Caco-2 (cell line): ENCODE results near the gene CDK18. TPM values are rescaled to one million over a fixed set of nuclear protein-coding genes. Genes with fewer than 3 reads are reported as not detected.
A peak's percentile ranks its signal among the peaks of the same experiment; 100 is the strongest.

Experiments
- BruUV-seq: library from RNA; stranded (reverse); fragments of 400-500 nt; replicated peaks from 2 replicates; lab custom pipeline; 2021; lab: Mats Ljungman, UMichigan
- CTCF ChIA-PET: fragments of 300-600 bp; sonication (Branson Sonifier 250); formaldehyde crosslinking; loops from one replicate; lab custom pipeline; 2022; ENCODE audit warnings: antibody characterized with exemption; lab: Charles Lee
- POLR2A ChIA-PET: fragments of 300-600 bp; sonication (Branson Sonifier 250); formaldehyde crosslinking; loops from one replicate; lab custom pipeline; 2022; ENCODE audit warnings: antibody characterized with exemption; lab: Charles Lee
- DNase-seq, 2 experiments: peaks; one replicate each; pipeline versions ENCODE4 v3.0.0 to v3.0.0-alpha.2; 2020 to 2022
- H3K27me3 ChIP-seq: replicated peaks from 2 replicates; pipeline ENCODE4 v1.6.0; 2011; ENCODE audit warnings: low read length; ENCODE audit not compliant: control insufficient read depth, insufficient read depth
- H3K36me3 ChIP-seq: 2 replicates; pipeline ENCODE4 v1.5.1; 2011; ENCODE audit warnings: low read length; ENCODE audit not compliant: control insufficient read depth, insufficient read depth
- H3K4me1 ChIP-seq: fragments of 250-450 bp; sonication (Bioruptor Pico); 2 replicates; pipeline ENCODE4 v1.5.1; 2020; ENCODE audit warnings: mild to moderate bottlenecking
- H3K4me3 ChIP-seq: 2 replicates; pipeline ENCODE4 v1.5.1; 2011; ENCODE audit warnings: low read depth, mild to moderate bottlenecking, control low read depth, low read length
- H3K9me3 ChIP-seq: fragments of 250-450 bp; sonication (Bioruptor Pico); 2 replicates; pipeline ENCODE4 v1.5.1; 2020; ENCODE audit warnings: mild to moderate bottlenecking, moderate library complexity
- H3K27ac Mint-ChIP-seq: one replicate; pipeline ENCODE4 v1.8.0; 2022; ENCODE audit warnings: mixed read lengths; ENCODE audit not compliant: unreplicated experiment
- H3K27me3 Mint-ChIP-seq: one replicate; pipeline ENCODE4 v1.8.0; 2022; ENCODE audit warnings: mixed read lengths; ENCODE audit not compliant: insufficient read depth, unreplicated experiment
- H3K36me3 Mint-ChIP-seq: one replicate; pipeline ENCODE4 v1.8.0; 2022; ENCODE audit warnings: mild to moderate bottlenecking, mixed read lengths; ENCODE audit not compliant: insufficient read depth, unreplicated experiment
- H3K4me1 Mint-ChIP-seq: one replicate; pipeline ENCODE4 v1.8.0; 2022; ENCODE audit warnings: low read depth, mixed read lengths; ENCODE audit not compliant: unreplicated experiment
- H3K4me3 Mint-ChIP-seq: one replicate; pipeline ENCODE4 v1.8.0; 2022; ENCODE audit warnings: mild to moderate bottlenecking, moderate library complexity, mixed read lengths; ENCODE audit not compliant: unreplicated experiment
- H3K9me3 Mint-ChIP-seq: one replicate; pipeline ENCODE4 v1.8.0; 2022; ENCODE audit warnings: mixed read lengths; ENCODE audit not compliant: unreplicated experiment
- CTCF ChIP-seq, 2 experiments: fragments of 200-600 bp in 1 of 2; IDR thresholded peaks; 1 replicate in 1 of 2; 2 replicates in 1 of 2; pipeline versions ENCODE4 v1.5.1 to v1.8.0; 2011 to 2022; ENCODE audit warnings: antibody characterized with exemption in 1 of 2, control low read depth in 1 of 2, inconsistent platforms in 1 of 2, low read depth in 1 of 2, low read length in 1 of 2, mild to moderate bottlenecking in 1 of 2, moderate library complexity in 1 of 2; ENCODE audit not compliant: insufficient read depth in 1 of 2, severe bottlenecking in 1 of 2, unreplicated experiment in 1 of 2
- intact Hi-C: fragments of 100-400 bp; cut with micrococcal nuclease; formaldehyde crosslinking; loops from one replicate; pipeline ENCODE4 v1.10.0; 2022; ENCODE audit not compliant: unreplicated experiment
- total RNA-seq: library from RNA; stranded (reverse); gene quantifications from 2 replicates; pipeline ENCODE4 v1.2.3, GENCODE V29; 2022

The CDK18 gene
- total RNA-seq, 1 experiment from 2014 or later: 17.0 TPM

- Histone ChIP-seq H3K4me1 (0 out of 2 replicates have a peak, but pooled peaks cover 3% of the 10 kb centered on the region), H3K36me3 (no peaks in the 10 kb centered on the region), H3K9me3 (no peaks in the 10 kb centered on the region), H3K27me3 (peaks cover 1% of the 10 kb centered on the region; the same call in 1 of the 2 replicates), H3K4me3 (no peak overlapping the region)
- intact Hi-C loops: loop anchor here (10.0 kb wide), 1 partner anchor 209 kb away; no protein-coding TSS in a partner anchor
- POLR2A ChIA-PET: no interaction called here
- H3K4me1 Mint-ChIP-seq: no peaks in the 10 kb centered on the region
- H3K4me3 Mint-ChIP-seq: no peak overlapping the region
- H3K27ac Mint-ChIP-seq: no peak overlapping the region
- no peaks in the 10 kb centered on the region for H3K9me3 Mint-ChIP-seq
- TF ChIP-seq CTCF (IDR thresholded peaks at IDR 0.05; ENCODE audit: insufficient read depth in 1 of 2, low read depth in 1 of 2, low read length in 1 of 2, severe bottlenecking in 1 of 2, unreplicated experiment in 1 of 2): no peak
- no peaks in the 10 kb centered on the region for H3K36me3 Mint-ChIP-seq
- peaks cover 25% of the 10 kb centered on the region for H3K27me3 Mint-ChIP-seq
- no TSS peak for BruUV-seq
- CTCF ChIA-PET: interaction anchor here (1.4 kb wide), 1 partner anchor 129 kb away, joined by 4 read pairs; no protein-coding TSS in a partner anchor
- DNase-seq: no peak
Observed at GRCh38 chr1:205483372-205483771, 21.1 kb upstream of the CDK18 start.

GRCh38 chr1:205484985-205485967 lies 19.2 kb upstream of the CDK18 start:
- no peaks in the 10 kb centered on the region; the same call in 1 of the 2 replicates for H3K27me3 ChIP-seq
- Mint-ChIP-seq H3K4me1 (no peaks in the 10 kb centered on the region), H3K36me3 (no peaks in the 10 kb centered on the region), H3K27ac (no peak overlapping the region), H3K27me3 (peaks cover 21% of the 10 kb centered on the region), H3K9me3 (no peaks in the 10 kb centered on the region), H3K4me3 (no peak overlapping the region)
- peak; percentile 89 to 91 for DNase-seq
- 0 out of 2 replicates have a peak, but pooled peaks cover 3% of the 10 kb centered on the region for H3K4me1 ChIP-seq
- H3K9me3 ChIP-seq: no peaks in the 10 kb centered on the region
- intact Hi-C loops: loop anchor here (1.0 to 10.0 kb wide), 5 partner anchors 62 to 210 kb away; no protein-coding TSS in a partner anchor
- POLR2A ChIA-PET: interaction anchor here (0.5 to 0.6 kb wide), 3 partner anchors 56 to 191 kb away, joined by 3 to 12 read pairs (median 11); no protein-coding TSS in a partner anchor
- TF ChIP-seq CTCF (IDR thresholded peaks at IDR 0.05; ENCODE audit: insufficient read depth in 1 of 2, low read depth in 1 of 2, low read length in 1 of 2, severe bottlenecking in 1 of 2, unreplicated experiment in 1 of 2): peak; percentile 94 to 95
- no peak overlapping the region for H3K4me3 ChIP-seq
- no peaks in the 10 kb centered on the region for H3K36me3 ChIP-seq
- CTCF ChIA-PET: interaction anchor here (0.6 to 10.2 kb wide), 64 partner anchors 9 to 879 kb away, joined by 3 to 203 read pairs (median 4); partner anchors contain the start of genes CDK18, KLHDC8A and LEMD1
- no TSS peak for BruUV-seq

GRCh38 chr1:205486258-205486657 lies 18.2 kb upstream of the CDK18 start:
- no peak for DNase-seq
- Histone ChIP-seq H3K4me3 (no peak overlapping the region), H3K9me3 (no peaks in the 10 kb centered on the region), H3K27me3 (no peaks in the 10 kb centered on the region; the same call in 1 of the 2 replicates), H3K4me1 (0 out of 2 replicates have a peak, but pooled peaks cover 3% of the 10 kb centered on the region), H3K36me3 (no peaks in the 10 kb centered on the region)
- ChIA-PET CTCF (interaction anchor here (1.2 to 10.2 kb wide), 12 partner anchors 11 to 213 kb away, joined by 3 to 203 read pairs (median 12); partner anchors contain the start of gene LEMD1), POLR2A (no interaction called here)
- Mint-ChIP-seq H3K4me3 (no peak overlapping the region), H3K27me3 (peaks cover 20% of the 10 kb centered on the region), H3K36me3 (no peaks in the 10 kb centered on the region), H3K4me1 (no peaks in the 10 kb centered on the region), H3K27ac (no peak overlapping the region), H3K9me3 (no peaks in the 10 kb centered on the region)
- intact Hi-C loops: loop anchor here (10.0 kb wide), 1 partner anchor 211 kb away; no protein-coding TSS in a partner anchor
- BruUV-seq: no TSS peak
- TF ChIP-seq CTCF (IDR thresholded peaks at IDR 0.05; ENCODE audit: insufficient read depth in 1 of 2, low read depth in 1 of 2, low read length in 1 of 2, severe bottlenecking in 1 of 2, unreplicated experiment in 1 of 2): no peak
